HUDEP-2 (cell line): ENCODE measurements around the gene TRIM52.

ENCODE experiments used
- DNase-seq, 76 experiments: peaks; one replicate each; lab custom pipeline; 2025; ENCODE audit not compliant: unreplicated experiment in 76 of 76; lab: John Stamatoyannopoulos, UW

The TRIM52 gene

DNA sequence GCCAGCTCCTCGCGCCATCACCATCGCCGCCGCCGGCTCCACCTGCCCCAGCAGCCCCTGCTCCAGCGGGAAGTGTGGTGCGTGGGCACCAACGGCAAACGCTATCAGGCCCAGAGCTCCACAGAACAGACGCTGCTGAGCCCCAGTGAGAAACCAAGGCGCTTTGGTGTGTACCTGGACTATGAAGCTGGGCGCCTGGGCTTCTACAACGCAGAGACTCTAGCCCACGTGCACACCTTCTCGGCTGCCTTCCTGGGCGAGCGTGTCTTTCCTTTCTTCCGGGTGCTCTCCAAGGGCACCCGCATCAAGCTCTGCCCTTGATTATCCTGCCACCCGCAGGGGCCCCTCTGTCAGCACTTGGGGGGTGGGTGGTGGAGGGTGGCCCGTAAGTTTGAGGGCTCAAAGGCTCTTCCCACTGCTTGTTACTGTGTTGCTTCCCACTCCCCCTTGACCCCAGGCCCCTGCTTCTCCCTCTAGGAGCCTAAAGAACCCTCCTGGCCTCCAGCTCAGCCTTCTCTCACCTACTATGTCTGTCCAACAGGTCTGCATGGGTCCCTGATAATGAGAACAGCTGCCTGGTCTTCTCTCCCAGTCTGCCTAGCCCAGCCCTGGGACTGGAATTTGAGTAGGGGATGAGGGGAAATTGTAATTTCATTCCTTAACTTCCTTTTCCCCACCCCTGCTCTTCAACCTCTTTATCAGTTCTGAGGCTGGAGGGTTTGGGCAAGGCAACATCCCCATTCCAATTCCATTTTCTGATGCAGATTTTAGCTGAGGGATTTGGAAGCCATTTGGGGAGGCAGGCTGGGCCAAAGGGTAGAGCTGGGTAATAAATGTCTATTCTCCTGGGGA, 26.3 kb downstream of the TRIM52 start:
- no peak for DNase-seq

DNA sequence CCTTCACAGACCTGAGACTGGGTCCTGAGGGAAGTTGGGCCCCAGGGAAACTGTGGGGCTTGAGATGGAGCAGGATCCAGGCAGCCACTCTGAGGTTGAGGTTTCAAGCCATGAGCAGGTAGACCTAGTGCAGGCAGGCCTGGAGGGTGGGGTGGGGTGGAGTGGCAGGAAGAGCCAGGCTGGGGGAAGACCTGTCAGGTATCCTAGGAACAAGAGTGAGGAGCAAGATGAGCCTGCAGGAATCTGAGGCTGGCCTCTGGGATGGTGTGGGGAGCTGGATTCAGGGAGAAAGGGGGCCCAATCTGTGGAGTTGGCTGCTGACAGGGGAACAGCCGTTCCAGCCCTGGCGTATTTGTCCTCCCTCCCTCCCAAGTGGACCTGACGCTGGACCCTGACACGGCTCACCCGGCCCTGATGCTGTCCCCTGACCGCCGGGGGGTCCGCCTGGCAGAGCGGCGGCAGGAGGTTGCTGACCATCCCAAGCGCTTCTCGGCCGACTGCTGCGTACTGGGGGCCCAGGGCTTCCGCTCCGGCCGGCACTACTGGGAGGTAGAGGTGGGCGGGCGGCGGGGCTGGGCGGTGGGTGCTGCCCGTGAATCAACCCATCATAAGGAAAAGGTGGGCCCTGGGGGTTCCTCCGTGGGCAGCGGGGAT, 27.0 kb downstream of the TRIM52 start:
- no peak for DNase-seq

GRCh38 chr5:181233088-181233800, 27.7 kb downstream of the TRIM52 start:
- no peak for DNase-seq

DNA sequence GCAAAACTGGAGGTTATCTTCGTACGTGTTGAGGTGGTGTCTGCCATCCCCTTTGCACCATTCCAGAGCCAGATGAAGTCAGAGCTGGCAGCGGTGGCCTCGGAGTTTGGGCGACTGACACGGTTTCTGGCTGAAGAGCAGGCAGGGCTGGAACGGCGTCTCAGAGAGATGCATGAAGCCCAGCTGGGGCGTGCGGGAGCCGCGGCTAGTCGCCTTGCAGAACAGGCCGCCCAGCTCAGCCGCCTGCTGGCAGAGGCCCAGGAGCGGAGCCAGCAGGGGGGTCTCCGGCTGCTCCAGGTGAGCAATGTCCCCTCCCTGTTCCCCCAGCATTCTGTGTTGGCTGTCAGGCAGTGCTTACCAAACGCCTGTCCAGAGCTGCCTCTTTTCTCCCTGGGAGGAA, 28.4 kb downstream of the TRIM52 start:
- no peak for DNase-seq

DNA sequence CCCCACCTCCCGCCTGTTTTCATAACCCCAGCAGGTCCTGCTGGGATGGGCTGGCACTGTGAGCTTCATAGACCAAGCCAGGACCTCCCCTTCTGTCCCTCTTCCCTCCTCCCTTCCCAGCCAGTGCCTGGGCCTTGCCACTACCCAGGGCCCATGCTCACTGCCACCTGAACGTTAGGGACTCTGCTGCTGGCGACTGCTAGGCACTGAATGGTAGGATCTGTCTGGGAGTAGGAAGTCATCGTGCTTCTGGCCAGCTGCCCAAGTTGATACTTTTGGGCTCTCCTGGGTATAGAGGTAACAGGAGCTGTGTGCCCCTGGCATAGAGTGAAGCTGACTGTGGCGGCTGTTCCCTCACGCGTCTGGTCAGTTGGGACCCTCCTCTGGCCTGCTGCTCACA, 29.5 kb downstream of the TRIM52 start:
- DNase-seq: no peak

DNA sequence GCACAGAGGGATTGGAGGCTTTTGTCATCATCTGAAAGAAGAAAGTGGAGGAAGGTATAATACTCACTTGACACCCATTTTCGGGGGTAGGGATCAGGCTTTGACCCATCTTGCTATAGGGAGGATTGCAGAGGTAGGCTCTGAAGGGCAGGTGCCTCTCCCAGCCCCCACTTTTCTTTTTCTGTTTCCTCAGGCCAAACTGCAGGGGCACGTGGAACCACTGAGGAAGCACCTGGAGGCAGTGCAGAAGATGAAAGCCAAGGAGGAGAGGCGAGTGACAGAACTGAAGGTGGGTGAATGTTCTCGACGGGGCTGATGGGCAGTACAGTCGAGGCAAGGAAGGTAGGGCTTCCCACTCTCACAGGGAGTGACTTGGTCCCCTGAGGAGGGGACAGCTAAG, 30.4 kb downstream of the TRIM52 start:
- DNase-seq: no peak

GRCh38 chr5:181229996-181230395, 30.9 kb downstream of the TRIM52 start:
- DNase-seq: no peak

DNA sequence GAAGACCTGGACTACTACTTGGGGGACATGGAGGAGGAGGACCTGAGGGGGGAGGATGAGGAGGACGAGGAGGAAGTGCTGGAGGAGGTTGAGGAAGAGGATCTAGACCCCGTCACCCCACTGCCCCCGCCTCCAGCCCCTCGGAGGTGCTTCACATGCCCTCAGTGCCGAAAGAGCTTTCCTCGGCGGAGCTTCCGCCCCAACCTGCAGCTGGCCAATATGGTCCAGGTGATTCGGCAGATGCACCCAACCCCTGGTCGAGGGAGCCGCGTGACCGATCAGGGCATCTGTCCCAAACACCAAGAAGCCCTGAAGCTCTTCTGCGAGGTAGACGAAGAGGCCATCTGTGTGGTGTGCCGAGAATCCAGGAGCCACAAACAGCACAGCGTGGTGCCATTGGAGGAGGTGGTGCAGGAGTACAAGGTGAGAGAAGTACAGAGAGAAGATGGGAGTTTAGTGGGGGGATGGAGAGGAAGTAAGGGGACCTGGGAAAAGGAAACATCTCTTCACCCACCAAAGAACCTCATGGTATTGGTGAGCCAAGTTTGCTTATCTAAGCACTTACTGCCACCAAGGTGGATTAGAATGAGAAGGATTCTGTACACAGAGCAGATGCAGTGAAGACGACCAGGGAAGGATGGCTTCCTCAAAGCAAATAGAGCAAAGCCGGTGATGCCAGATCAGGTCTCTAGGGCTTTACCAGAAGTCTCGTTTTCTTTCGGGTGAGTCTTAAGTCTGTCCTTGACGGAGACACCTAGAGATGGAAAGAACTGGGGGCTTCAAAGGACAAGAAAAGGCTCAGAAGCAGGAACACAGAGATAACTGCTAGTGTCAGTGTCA, 36.3 kb downstream of the TRIM52 start:
- DNase-seq: no peak

DNA sequence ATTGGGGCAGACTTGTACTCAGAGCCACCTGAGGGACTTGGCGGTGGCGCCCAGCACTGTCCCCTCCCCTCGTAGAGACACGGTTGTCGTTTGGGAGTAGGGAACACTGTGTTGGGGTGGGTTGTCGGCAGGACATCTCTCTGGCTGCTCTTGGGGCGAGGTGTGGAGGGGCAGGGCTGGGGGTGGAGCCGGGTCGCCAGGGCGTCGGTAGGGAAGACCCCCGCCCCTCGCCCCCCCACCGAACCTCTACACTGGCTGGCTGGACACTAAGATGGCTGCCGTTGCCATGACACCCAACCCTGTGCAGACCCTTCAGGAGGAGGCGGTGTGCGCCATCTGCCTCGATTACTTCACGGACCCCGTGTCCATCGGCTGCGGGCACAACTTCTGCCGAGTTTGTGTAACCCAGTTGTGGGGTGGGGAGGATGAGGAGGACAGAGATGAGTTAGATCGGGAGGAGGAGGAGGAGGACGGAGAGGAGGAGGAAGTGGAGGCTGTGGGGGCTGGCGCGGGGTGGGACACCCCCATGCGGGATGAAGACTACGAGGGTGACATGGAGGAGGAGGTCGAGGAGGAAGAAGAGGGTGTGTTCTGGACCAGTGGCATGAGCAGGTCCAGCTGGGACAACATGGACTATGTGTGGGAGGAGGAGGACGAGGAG, 37.1 kb downstream of the TRIM52 start:
- no peak for DNase-seq

- no peak for DNase-seq
Measured at GRCh38 chr5:181223058-181223728, 37.8 kb downstream of the TRIM52 start, which contains the start of gene TRIM41. TRIM41 (plus strand) TSS chr5:181223281; CDS start chr5:181224000, 719 bp downstream.

- DNase-seq: no peak
Measured at GRCh38 chr5:181222630-181223057, 38.3 kb downstream of the TRIM52 start.

- DNase-seq: no peak
Measured at GRCh38 chr5:181221792-181222629, 38.9 kb downstream of the TRIM52 start.

- no peak for DNase-seq
Measured at GRCh38 chr5:181221105-181221791, 39.7 kb downstream of the TRIM52 start.

DNA sequence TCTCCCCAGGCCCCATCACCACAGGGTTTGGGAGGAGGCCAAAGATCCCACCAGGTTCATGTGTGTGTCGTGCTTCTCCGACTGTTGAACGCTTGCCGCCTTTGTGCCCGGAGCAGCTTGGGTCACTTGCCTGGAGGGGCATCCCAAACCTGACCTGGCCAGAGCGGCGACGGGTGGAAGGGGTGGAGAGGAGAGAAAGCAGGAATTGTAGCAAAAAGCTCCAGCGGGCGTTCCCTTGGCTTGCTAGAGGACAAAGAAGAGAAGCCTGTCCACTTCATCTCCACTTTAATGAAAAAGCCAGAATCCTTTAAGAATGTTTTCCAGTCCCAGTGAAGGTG, 40.8 kb downstream of the TRIM52 start:
- DNase-seq: no peak

DNA sequence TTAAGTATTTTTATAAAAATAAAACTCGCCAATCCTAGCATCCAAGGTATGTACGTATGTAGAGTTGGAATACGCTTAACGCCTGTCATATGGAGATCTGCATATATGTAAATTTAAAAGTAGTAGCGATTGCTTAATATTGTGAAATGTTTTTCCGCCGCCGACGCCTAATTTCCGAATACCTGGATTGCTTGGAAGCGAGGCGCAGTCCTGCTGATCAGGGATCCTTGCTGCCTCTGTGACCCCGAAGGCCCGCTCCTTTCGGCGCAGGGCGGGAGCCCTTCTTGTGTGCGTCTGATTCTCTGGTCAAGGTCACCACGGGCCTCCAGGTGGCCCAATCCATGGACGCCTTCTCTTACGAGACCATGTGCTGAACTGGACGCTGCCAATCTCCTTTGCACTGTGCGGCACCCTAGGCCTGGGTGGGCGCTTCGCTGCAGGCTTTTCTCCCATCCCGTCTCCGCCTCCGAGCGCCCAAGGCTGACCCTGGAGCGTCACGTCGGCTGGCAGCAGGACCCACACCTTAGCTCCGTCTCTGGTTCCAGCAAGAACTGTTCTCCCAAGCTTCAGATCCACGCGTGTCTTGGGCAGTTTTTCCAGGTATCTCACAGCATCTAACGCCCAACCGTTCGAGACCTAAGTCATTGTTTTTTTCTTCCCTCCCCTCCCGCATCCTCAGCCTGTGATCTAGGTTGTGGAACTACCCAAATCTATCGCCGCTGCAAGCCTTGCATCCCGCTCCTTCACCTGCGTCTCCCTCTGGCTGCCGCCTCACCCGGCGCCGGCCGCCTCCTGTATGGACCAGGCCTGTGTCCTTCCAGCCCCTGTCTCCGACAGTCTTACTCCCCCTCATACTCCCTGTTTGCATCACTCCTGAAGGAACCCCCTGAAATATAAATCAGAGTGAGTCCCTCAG, 41.4 kb downstream of the TRIM52 start:
- DNase-seq: no peak

DNA sequence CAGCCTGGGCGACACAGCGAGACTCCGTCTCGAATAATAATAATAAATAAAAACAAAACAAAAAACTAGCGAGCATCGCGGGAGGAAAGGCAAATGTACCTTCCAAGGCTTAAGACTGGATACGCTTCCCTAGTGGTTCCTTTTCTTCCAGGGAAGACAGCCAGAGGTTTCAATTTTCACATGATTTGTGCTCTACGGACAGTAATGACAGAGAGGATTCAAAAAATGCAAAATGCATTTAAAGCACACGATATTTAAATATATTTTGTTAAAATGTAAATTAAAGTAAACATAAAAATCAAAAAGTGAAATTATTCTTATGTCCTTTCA, 42.2 kb downstream of the TRIM52 start:
- DNase-seq: no peak

DNA sequence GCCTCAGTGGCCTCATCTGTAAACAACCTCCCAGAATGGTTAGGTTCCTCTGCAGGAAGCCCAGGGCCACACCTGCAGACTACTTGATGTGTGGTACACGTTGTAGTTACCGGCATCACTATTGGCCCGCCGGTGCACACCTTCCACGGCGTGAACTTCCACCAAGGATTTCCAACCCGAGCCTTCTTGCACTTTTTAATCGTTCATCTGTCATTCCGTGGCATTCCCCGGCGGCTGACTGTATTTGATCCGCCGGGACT, 43.2 kb downstream of the TRIM52 start:
- DNase-seq: no peak
